Measurements from ENCODE around the gene ZXDC. TPM values are rescaled to one million over a fixed set of nuclear protein-coding genes. Genes with fewer than 3 reads are reported as not detected.

ZXDC gene
- polyA plus RNA-seq, 1 donor: 35.9 TPM

DNA sequence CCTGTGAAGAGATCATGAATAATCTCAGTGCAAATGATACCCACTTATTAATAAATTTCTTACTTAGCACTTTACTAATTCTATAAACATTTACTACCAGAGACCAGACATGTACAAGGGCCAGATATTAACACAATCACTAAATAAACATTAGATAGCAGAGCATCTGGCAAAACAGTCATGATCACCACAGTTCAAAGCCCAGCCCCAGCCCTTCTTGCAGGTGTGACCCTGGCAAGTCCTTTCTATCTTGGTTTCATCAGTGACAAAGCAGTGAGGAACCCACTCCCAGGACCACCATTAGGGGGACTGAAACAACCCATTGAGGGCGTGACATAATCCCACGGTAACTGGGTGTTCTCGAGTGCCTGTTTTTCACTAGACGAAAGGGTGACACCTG, 11.6 kb downstream of the ZXDC start:
- Histone ChIP-seq H3K4me1 (ENCODE audit: control insufficient read depth, insufficient read depth, low read length) (no peaks in the 10 kb centered on the region), H3K27ac (ENCODE audit: low read length) (no peak overlapping the region), H3K36me3 (ENCODE audit: control insufficient read depth, insufficient read depth, low read length) (peaks cover 89% of the 10 kb centered on the region), H3K27me3 (ENCODE audit: control insufficient read depth, insufficient read depth, low read length) (no peaks in the 10 kb centered on the region), H3K9me3 (ENCODE audit: control insufficient read depth, low read depth, low read length) (no peaks in the 10 kb centered on the region), H3K4me3 (ENCODE audit: low read length) (no peak overlapping the region)
- peak in 1 of 2 donors; percentile 34 for DNase-seq
- no CpG with 5 or more reads among the region's 4 CpGs for WGBS (ENCODE audit: insufficient coverage, low lambda C conversion rate)

DNA sequence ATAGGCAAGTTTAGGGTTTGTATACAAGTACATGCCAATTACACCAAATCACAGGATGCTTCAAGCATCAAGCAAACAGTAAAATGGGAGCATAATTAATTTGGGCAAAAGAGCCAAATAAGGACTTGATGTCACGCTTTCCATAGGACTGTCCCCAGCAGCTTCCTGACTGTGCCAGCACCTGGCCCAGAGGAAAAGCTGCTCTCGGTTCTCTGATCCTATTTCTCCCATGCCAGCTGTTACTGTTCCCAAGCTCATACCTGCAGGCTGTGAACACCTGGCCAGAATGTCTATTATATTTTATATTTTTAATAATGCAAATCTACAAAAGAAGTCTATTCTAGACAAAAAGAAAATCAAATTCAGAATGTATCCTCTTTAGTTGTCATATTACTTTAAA, 12.2 kb downstream of the ZXDC start:
- WGBS (ENCODE audit: insufficient coverage, low lambda C conversion rate): no CpG with 5 or more reads among the region's 2 CpGs
- Histone ChIP-seq H3K4me1 (ENCODE audit: control insufficient read depth, insufficient read depth, low read length) (no peaks in the 10 kb centered on the region), H3K27me3 (ENCODE audit: control insufficient read depth, insufficient read depth, low read length) (no peaks in the 10 kb centered on the region), H3K36me3 (ENCODE audit: control insufficient read depth, insufficient read depth, low read length) (peaks cover 88% of the 10 kb centered on the region), H3K4me3 (ENCODE audit: low read length) (no peak overlapping the region), H3K27ac (ENCODE audit: low read length) (no peak overlapping the region), H3K9me3 (ENCODE audit: control insufficient read depth, low read depth, low read length) (no peaks in the 10 kb centered on the region)
- no peak for DNase-seq

DNA sequence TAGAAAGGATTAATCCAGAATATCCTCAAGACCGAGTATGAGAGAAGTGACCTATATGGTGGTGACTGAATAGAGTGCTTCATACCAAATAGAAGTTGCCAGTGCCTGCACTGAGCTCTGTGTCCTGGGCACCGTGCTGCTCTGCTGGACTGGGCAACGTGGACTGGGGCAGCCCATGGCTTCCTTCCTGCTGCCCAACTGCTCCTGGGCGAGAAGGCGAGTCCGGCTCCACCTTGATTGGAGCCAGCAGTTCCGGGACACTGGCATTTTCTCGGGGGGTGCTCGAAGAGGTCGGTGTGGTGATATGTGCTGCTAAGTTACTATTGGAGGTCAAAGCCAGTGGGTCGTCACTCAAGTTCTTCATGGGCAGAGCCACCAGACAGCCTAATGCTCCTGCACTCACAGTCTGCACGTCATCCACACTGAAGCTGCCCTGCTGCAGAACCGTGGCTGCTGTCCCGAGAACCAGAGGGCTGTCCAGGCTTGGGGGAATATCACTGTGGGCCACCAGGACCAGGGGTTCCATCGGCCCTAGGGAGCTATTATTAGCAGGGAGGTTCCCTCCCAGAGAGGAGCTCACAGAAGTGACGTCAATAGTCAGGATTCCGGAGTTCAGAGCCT, 14.1 kb downstream of the ZXDC start:
- Histone ChIP-seq H3K4me3 (ENCODE audit: low read length) (no peak overlapping the region), H3K4me1 (ENCODE audit: control insufficient read depth, insufficient read depth, low read length) (no peaks in the 10 kb centered on the region), H3K27ac (ENCODE audit: low read length) (no peak overlapping the region), H3K9me3 (ENCODE audit: control insufficient read depth, low read depth, low read length) (no peaks in the 10 kb centered on the region), H3K27me3 (ENCODE audit: control insufficient read depth, insufficient read depth, low read length) (no peaks in the 10 kb centered on the region), H3K36me3 (ENCODE audit: control insufficient read depth, insufficient read depth, low read length) (peaks cover 83% of the 10 kb centered on the region)
- WGBS (ENCODE audit: insufficient coverage, low lambda C conversion rate): 100% methylated on average over 1 of the region's 17 CpGs
- no peak for DNase-seq

DNA sequence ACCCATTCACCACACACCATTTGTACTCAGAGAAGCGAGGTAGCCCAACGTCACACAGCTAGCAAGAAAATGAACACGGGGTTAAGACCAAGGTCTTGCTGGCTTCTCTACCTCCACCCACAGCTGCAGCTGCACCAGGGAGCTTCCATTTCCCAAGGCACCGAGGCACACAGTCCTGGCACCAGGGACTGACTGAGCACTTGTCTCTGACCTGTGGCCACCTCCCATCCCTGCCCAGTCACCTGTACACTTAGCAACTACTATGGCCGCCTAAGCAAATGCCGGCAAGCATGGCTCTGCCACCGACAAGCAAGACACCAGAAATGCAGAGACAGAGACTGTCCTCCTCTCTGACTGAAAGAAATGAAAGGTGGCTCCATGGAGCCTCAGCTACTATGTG, 15.3 kb downstream of the ZXDC start:
- Histone ChIP-seq H3K4me3 (ENCODE audit: low read length) (no peak overlapping the region), H3K9me3 (ENCODE audit: control insufficient read depth, low read depth, low read length) (no peaks in the 10 kb centered on the region), H3K36me3 (ENCODE audit: control insufficient read depth, insufficient read depth, low read length) (peaks cover 80% of the 10 kb centered on the region), H3K4me1 (ENCODE audit: control insufficient read depth, insufficient read depth, low read length) (no peaks in the 10 kb centered on the region), H3K27me3 (ENCODE audit: control insufficient read depth, insufficient read depth, low read length) (no peaks in the 10 kb centered on the region), H3K27ac (ENCODE audit: low read length) (no peak overlapping the region)
- DNase-seq: no peak
- no CpG with 5 or more reads among the region's 7 CpGs for WGBS (ENCODE audit: insufficient coverage, low lambda C conversion rate)

DNA sequence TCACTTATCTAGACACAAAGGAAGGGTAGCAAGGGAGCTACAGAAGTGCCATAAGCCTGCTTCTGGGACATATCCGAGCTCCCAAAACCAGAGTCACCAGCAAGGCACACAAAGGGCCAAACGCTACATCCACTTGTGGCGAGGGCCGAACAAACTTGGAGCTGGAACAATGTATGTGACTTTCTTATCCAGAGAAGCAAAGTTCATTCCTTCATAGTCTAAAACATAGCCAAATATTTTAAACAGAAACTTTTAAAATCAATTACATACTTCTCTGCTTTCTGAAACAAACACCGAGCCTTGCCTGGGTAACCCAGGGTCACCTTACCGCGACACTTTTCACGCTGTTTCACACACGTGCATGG, 15.9 kb downstream of the ZXDC start:
- no peak for DNase-seq
- H3K9me3 ChIP-seq (ENCODE audit: control insufficient read depth, low read depth, low read length): no peaks in the 10 kb centered on the region
- H3K4me1 ChIP-seq (ENCODE audit: control insufficient read depth, insufficient read depth, low read length): no peaks in the 10 kb centered on the region
- H3K4me3 ChIP-seq (ENCODE audit: low read length): no peak overlapping the region
- peaks cover 79% of the 10 kb centered on the region for H3K36me3 ChIP-seq (ENCODE audit: control insufficient read depth, insufficient read depth, low read length)
- no peaks in the 10 kb centered on the region for H3K27me3 ChIP-seq (ENCODE audit: control insufficient read depth, insufficient read depth, low read length)
- WGBS (ENCODE audit: insufficient coverage, low lambda C conversion rate): no CpG with 5 or more reads among the region's 9 CpGs
- H3K27ac ChIP-seq (ENCODE audit: low read length): no peak overlapping the region

DNA sequence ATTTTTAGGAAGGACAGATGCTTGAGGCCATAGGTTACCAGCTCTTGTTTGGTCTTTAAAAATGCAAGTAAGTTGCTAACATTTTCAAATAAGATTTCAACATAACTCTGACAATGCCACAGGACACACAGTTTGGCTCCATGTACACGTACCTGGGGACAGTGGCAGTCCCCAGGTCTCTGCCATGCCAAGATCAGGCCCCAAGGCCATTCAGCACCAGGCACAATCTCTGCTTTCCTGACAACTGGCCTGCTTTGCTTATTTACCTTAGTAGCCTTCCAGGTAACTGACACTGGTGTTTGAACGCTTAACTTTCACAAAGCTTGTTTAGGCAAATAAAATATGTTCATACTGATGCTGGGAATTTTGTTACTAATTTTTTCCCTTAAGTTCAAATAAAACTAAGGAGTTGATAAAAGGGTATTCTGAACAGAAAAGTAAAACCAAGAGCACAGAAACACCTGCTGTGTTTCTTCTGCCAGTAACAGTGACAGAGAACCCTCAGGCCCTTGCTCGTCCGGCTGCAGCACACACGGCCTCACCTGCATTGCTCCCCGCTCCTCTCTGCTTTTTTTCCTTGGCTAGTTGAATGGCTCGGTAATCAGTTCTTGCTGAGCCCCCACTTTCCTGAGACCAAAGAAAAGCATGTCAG, 16.5 kb downstream of the ZXDC start:
- no peak overlapping the region for H3K4me3 ChIP-seq (ENCODE audit: low read length)
- no peaks in the 10 kb centered on the region for H3K4me1 ChIP-seq (ENCODE audit: control insufficient read depth, insufficient read depth, low read length)
- H3K27me3 ChIP-seq (ENCODE audit: control insufficient read depth, insufficient read depth, low read length): no peaks in the 10 kb centered on the region
- H3K9me3 ChIP-seq (ENCODE audit: control insufficient read depth, low read depth, low read length): no peaks in the 10 kb centered on the region
- H3K36me3 ChIP-seq (ENCODE audit: control insufficient read depth, insufficient read depth, low read length): peaks cover 77% of the 10 kb centered on the region
- no peak for DNase-seq
- 100% methylated on average over 2 of the region's 7 CpGs for WGBS (ENCODE audit: insufficient coverage, low lambda C conversion rate)
- H3K27ac ChIP-seq (ENCODE audit: low read length): no peak overlapping the region

DNA sequence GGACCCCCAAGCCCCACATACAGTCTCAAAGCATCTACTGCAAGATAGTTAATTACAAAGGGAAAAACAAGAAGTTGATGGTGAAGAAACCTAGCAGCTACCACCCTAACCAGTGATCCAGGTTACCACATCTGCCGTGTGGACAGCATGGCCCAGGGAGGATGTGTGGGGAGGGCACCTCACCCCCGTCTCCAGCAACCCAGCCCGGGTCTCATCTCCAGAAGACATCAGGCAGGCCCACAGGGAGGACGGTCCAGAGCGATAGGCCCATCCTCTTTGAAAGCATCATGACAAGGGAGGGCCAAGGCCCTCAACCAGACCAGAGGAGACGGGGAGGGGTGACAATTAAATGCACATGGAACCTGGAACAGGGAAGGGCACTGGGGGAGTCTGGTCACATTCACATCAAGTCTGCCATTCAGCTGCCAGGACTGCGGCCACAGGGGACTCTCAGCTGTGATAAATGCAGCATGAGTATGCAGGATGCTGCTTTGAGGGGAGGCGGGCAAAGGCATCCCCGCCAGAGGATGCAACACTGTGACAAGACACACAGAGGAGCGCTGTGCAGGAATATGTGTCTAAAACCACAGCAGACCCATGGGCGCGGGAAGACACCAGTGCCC, 18.8 kb downstream of the ZXDC start:
- no peak for DNase-seq
- no CpG with 5 or more reads among the region's 12 CpGs for WGBS (ENCODE audit: insufficient coverage, low lambda C conversion rate)
- Histone ChIP-seq H3K27ac (ENCODE audit: low read length) (no peak overlapping the region), H3K27me3 (ENCODE audit: control insufficient read depth, insufficient read depth, low read length) (no peaks in the 10 kb centered on the region), H3K4me1 (ENCODE audit: control insufficient read depth, insufficient read depth, low read length) (no peaks in the 10 kb centered on the region), H3K9me3 (ENCODE audit: control insufficient read depth, low read depth, low read length) (no peaks in the 10 kb centered on the region), H3K36me3 (ENCODE audit: control insufficient read depth, insufficient read depth, low read length) (peaks cover 73% of the 10 kb centered on the region), H3K4me3 (ENCODE audit: low read length) (no peak overlapping the region)

DNA sequence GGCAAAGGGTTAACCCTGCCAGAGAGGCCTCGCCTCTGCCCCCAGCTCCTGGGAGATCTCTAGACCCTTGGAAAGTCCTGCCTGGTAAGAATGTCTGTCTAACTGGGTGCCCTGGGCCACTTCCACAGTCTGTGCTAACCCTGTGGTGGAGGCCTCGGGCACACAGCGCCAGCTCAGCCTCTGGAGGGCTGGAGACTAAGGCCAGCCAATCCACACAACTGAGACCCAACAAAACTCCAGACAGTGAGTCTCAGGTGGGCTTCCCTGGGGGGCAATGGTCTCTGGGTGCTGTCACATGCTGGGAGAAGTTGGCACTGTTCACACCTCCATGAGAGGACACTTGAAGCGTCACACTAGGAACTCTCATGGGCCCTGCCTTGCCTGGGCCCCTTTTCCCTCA, 19.5 kb downstream of the ZXDC start:
- H3K4me1 ChIP-seq (ENCODE audit: control insufficient read depth, insufficient read depth, low read length): no peaks in the 10 kb centered on the region
- WGBS (ENCODE audit: insufficient coverage, low lambda C conversion rate): no CpG with 5 or more reads among the region's 4 CpGs
- H3K36me3 ChIP-seq (ENCODE audit: control insufficient read depth, insufficient read depth, low read length): peaks cover 73% of the 10 kb centered on the region
- H3K27ac ChIP-seq (ENCODE audit: low read length): no peak overlapping the region
- no peaks in the 10 kb centered on the region for H3K9me3 ChIP-seq (ENCODE audit: control insufficient read depth, low read depth, low read length)
- H3K4me3 ChIP-seq (ENCODE audit: low read length): no peak overlapping the region
- no peaks in the 10 kb centered on the region for H3K27me3 ChIP-seq (ENCODE audit: control insufficient read depth, insufficient read depth, low read length)
- no peak for DNase-seq

DNA sequence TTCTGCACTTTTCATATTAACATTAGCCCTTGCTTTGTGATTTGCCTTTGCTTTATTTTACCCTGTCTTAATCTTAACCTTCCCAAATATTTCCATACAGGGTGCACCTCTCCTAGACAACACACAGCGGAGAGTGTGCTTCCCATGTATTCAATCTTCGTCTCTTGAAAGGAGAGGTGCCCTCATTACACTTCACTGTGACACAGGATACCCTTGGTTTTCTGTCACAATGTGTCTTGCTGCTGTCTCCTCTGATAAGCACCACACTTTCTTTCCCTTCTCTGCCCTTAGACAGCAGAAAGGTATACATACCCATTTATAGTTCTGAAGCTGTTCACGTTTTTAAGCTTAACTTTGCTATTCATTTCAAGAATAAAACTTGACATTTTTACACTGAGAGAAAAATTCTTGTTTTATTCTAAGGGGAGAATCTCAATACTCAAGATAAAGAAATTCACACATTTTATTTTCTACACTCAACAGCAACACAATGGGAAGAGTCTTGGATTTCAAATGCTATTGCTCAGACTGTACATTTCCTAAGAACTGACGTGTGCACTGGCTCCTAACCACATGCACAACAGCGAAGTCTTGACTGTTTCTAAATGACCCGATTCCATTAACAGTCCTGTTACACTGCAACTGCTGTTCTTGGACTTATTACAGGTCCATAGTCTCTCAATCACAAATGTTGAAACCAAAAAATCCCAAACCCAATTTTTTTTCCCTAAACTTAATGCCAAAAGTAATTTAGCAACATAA, 21.1 kb downstream of the ZXDC start:
- Histone ChIP-seq H3K36me3 (ENCODE audit: control insufficient read depth, insufficient read depth, low read length) (peaks cover 75% of the 10 kb centered on the region), H3K27me3 (ENCODE audit: control insufficient read depth, insufficient read depth, low read length) (no peaks in the 10 kb centered on the region), H3K4me1 (ENCODE audit: control insufficient read depth, insufficient read depth, low read length) (no peaks in the 10 kb centered on the region), H3K27ac (ENCODE audit: low read length) (no peak overlapping the region), H3K4me3 (ENCODE audit: low read length) (no peak overlapping the region), H3K9me3 (ENCODE audit: control insufficient read depth, low read depth, low read length) (no peaks in the 10 kb centered on the region)
- no peak for DNase-seq
- 83% methylated on average over 2 of the region's 6 CpGs for WGBS (ENCODE audit: insufficient coverage, low lambda C conversion rate)

DNA sequence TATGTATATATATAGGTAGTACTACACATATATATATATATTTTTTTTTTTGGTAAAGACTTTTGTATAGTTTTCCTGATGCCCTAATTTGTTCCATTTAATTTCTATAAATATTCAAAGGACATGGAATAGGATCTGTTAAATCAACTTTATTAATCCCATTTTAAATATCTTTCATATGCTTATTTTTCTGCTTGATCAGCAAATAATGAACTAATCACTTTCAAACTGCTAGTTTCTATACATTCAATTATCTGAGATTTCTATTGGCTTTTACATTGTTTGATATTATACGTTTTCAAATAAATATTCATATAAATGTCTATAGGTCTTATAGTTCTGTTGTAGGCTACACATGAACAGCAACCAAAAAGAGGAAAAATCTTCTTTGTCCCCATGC, 21.7 kb downstream of the ZXDC start:
- H3K27ac ChIP-seq (ENCODE audit: low read length): no peak overlapping the region
- H3K27me3 ChIP-seq (ENCODE audit: control insufficient read depth, insufficient read depth, low read length): no peaks in the 10 kb centered on the region
- peaks cover 75% of the 10 kb centered on the region for H3K36me3 ChIP-seq (ENCODE audit: control insufficient read depth, insufficient read depth, low read length)
- 80% methylated on average over 1 of the region's 1 CpG for whole genome bisulfite sequencing (ENCODE audit: insufficient coverage, low lambda C conversion rate)
- H3K4me3 ChIP-seq (ENCODE audit: low read length): no peak overlapping the region
- H3K4me1 ChIP-seq (ENCODE audit: control insufficient read depth, insufficient read depth, low read length): no peaks in the 10 kb centered on the region
- DNase-seq: no peak
- H3K9me3 ChIP-seq (ENCODE audit: control insufficient read depth, low read depth, low read length): no peaks in the 10 kb centered on the region
